HG03196 (cell line): ENCODE measurements around the gene MCM7.
A peak's percentile ranks its signal among the peaks of the same experiment; 100 is the strongest.

Experiments
- ATAC-seq: cut with Tn5 transposase; IDR thresholded peaks from one replicate; pipeline ENCODE4 v1.9.1; 2021; ENCODE audit not compliant: unreplicated experiment

Gene MCM7

GRCh38 chr7:100075418-100075817, 25.8 kb downstream of the MCM7 start:
- no peak for ATAC-seq

GRCh38 chr7:100074841-100075240, 26.4 kb downstream of the MCM7 start:
- no peak for ATAC-seq

DNA sequence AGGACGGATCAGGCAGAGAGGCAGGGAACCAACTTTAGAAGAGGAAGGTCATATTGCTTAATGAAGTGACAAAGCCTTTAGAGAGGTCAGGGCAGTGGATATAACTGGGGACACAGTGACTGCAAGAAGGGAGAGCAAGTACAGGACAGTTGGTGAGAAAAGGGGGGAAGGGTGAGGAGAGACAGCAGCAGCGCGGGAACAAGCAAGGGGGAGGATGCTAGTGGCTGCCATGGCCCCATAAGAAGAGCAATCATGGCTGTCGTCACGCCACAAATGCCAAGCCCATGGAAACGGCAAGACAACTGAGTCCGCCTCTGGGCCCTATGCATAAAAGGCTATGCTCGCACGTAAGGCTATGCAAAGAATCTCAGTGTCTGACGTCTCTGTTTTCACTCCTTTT, 28.7 kb downstream of the MCM7 start:
- ATAC-seq = no peak

GRCh38 chr7:100071018-100071723, 30.0 kb downstream of the MCM7 start:
- no peak for ATAC-seq

DNA sequence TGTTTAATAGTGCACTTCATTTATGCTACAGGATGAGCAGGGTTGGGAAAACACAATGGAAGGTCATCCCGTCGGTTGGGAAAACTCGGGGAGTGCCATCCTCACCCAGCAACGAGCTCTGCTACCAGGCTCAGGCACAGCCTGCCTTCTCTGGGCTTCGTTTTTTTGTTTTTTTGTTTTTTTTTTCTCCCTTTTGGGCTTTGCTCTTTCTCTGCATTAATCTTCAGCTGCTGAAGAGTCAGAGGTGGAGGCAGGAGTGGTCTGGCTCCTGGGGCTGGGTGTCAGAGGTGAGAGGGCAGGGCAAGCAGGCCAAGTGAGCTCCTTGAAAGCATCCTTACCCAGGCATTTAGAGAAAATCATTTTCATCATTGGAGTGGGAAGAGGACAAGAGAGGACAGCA, 31.2 kb downstream of the MCM7 start:
- ATAC-seq = no peak

DNA sequence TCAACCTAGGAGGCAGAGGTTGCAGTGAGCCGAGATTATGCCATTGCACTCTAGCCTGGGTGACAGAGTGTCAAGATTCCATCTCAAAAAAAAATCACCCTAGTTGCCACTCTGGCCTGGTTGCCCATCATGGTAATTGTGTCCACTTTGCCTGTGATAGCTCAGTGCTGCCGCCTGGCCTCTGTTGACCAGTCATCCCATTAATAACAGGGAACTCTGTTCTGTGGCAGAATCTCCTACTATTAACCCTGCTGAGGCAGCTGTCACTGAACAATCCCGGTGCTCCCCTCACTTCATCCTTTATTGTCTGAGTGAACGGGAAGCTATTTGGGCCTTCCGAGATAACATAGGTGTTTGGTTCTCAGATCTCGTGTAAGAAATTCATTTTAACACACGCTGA, 34.2 kb downstream of the MCM7 start:
- ATAC-seq = no peak

DNA sequence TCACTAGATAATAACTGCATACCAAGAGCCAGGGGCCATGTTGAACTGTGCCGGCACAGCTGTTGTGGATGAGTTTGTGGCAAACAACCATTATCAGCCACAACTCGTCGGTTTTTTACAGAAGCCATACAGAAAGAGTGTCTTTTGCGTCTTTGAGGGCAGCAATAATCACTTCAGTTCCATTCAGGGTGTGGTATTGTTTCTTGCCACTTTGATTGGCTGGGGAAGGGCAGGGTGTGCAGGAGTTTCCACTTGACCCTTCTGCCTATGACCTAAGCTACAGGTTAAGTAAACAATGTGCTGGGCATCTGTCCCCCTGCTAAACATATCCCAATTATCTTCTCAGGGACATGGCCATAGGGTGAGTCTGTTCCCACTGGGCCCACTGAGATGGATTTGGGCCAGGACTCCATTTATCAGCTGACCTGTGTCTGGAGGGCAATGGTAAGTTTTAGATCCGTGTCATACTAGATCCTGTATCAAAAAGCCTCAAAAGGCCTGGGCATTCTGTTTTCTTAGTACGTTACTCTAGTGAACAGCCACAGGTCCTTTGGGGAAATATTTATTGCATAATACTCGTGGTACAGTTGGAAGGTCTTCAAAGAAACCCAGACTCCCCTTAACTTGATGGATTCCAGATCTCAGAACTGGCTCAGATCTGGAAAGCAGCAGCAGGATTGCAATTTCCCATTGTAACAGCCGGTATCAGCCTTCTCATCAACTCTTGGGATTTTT, 35.6 kb downstream of the MCM7 start:
- ATAC-seq = no peak

DNA sequence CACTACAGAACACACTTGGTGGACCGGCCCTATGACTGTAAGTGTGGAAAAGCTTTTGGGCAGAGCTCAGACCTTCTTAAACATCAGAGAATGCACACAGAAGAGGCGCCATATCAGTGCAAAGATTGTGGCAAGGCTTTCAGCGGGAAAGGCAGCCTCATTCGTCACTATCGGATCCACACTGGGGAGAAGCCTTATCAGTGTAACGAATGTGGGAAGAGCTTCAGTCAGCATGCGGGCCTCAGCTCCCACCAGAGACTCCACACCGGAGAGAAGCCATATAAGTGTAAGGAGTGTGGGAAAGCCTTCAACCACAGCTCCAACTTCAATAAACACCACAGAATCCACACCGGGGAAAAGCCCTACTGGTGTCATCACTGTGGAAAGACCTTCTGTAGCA, 37.0 kb downstream of the MCM7 start:
- ATAC-seq = no peak

DNA sequence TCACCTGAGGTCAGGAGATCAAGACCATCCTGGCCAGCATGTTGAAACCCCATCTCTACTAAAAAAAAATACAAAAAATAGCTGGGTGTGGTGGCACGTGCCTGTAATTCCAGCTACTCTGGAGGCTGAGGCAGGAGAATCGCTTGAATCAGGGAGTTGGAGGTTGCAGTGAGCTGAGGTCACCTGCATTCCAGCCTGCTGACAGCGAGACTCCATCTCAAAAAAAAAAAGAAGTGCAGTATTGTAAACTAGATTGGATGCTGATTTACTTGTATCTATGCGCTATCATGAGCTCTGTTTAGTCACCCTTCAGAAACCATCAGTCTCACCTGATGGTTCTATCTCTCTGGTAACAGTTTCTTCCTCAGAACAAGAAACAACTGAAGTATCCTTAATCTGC, 37.8 kb downstream of the MCM7 start:
- ATAC-seq = no peak

GRCh38 chr7:100061518-100062193, 39.5 kb downstream of the MCM7 start:
- ATAC-seq = no peak

DNA sequence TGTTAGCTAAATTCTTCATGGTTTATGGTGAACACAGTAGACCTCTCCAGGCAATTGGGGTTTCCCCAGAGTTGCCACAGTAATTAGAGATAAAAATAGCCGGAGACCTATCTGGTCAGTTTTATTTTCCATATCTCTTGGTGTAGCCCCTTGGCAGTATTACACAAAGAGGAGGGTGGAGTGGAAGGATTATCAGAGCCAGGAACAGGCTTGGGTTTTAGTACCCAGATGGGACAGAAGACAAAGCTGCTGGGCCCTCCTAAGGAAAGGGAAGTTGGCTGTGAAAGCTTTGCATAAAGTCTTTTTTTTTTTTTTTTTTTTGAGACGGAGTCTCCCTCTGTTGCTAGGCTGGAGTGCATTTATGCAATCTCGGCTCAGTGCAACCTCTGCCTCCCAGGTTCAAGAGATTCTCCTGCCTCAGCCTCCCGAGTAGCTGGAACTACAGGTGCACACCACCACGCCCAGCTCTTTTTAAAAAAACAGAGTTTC, 41.9 kb downstream of the MCM7 start:
- ATAC-seq = no peak

DNA sequence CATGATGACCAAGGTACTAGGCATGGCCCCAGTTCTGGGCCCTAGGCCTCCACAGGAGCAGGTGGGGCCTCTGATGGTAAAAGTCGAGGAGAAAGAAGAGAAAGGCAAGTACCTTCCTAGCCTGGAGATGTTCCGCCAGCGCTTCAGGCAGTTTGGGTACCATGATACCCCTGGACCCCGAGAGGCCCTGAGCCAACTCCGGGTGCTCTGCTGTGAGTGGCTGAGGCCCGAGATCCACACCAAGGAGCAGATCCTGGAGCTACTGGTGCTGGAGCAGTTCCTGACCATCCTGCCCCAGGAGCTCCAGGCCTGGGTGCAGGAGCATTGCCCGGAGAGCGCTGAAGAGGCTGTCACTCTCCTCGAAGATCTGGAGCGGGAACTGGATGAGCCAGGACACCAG, 44.2 kb downstream of the MCM7 start:
- no peak for ATAC-seq

GRCh38 chr7:100053215-100053614, 48.0 kb downstream of the MCM7 start:
- ATAC-seq = no peak

DNA sequence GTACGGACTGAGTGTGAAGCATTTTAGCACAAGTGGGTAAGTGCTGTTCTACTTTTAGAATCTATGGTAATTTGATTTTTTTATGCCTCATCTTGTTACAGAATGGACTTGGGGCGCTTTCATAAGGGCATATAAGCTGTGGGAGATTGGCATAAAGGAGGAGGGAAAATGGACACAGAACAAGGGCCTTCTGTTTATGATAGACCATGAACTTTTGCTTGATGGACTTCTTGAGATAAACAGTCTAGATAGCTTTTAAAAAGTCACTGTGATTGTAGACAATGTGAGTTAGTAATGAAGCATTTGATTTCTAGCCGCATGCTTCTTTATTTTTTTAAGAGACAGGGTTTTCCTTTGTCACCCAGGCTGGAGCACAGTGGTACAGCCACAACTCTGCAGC, 49.6 kb downstream of the MCM7 start:
- no peak for ATAC-seq

- peak; percentile 79 for ATAC-seq
Measured at GRCh38 chr7:100049441-100050291, 51.5 kb downstream of the MCM7 start, which contains the start of gene ZSCAN21. Gene ZSCAN21 (plus strand): TSS chr7:100049774. CDS start chr7:100057007, 7,233 bp downstream.

- ATAC-seq = no peak
Measured at GRCh38 chr7:100048680-100049079, 52.5 kb downstream of the MCM7 start.

DNA sequence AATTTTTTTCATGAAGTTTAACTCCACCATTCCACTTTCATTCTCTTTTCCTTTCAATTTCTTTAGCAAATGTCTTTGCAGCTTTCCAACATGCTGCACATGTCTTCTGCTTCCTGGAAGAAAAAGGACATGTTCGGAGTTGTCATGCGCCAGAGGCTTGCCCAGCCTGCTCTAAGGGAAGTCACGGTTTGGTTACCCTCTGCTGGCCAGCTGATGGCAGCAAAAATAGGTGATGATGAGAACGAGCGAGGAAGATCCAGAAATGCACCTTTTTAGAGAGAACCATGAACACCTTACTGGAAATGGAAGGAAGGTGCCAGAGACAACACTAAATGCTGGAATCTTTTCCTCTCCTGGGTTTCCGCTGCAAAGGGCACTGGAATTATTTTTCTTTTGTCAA, 56.5 kb downstream of the MCM7 start:
- ATAC-seq = no peak
